Esophagus squamous epithelium (tissue), 4 donors: Measurements from ENCODE around the gene C1orf198.

ENCODE experiments used
- CTCF ChIP-seq, 6 experiments: fragments of 450-650 bp in 4 of 6; fragments of 200-600 bp in 2 of 6; sonication (generic) in 2 of 6; IDR thresholded peaks; one replicate each; pipeline ENCODE4 v1.5.1; 2016 to 2019; ENCODE audit warnings: antibody characterized with exemption in 6 of 6, mild to moderate bottlenecking in 4 of 6, moderate library complexity in 4 of 6
- POLR2A ChIP-seq, 4 donors: fragments of 450-650 bp; IDR thresholded peaks; one replicate each; pipeline ENCODE4 v1.6.1; 2017; ENCODE audit warnings: antibody characterized with exemption in 4 of 4, mild to moderate bottlenecking in 4 of 4, moderate library complexity in 3 of 4

DNA sequence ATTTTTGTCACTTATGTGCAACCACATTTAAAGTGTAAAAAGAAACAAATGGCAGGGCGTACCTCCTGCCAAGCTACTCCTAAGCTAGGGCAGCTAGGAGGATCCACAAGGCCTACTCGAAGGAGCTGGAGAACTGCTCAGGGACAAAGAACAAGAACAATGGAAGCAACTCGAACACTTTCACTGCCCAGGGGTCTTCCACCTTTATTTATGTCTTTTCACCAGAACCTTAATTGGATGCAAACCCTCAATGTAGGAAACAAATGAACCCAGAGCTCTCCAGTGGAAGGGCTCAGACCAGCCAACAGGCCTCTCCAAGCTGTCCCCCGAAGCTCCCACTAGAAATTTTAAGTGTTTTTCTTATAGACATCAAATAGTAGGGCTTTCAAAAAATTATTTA, 39.9 kb downstream of the C1orf198 start:
- TF ChIP-seq CTCF (IDR thresholded peaks at IDR 0.05) (no peak), POLR2A (IDR thresholded peaks at IDR 0.05) (no peak)
